GM12801 (cell line): ENCODE results near the gene PDE4B.

ENCODE experiments used
- CTCF ChIP-seq: IDR thresholded peaks from one replicate; pipeline ENCODE4 v1.5.1; 2011; ENCODE audit warnings: control low read depth; ENCODE audit not compliant: insufficient read length; ENCODE audit errors: extremely low read depth

Gene PDE4B

GRCh38 chr1:65762081-65762862 lies 30.4 kb upstream of the PDE4B start:
- TF ChIP-seq CTCF, result no peak

GRCh38 chr1:65764052-65764451 lies 28.6 kb upstream of the PDE4B start:
- TF ChIP-seq CTCF, result no peak

GRCh38 chr1:65765631-65766030 lies 27.1 kb upstream of the PDE4B start:
- no peak for TF ChIP-seq CTCF

GRCh38 chr1:65769636-65770035 lies 23.1 kb upstream of the PDE4B start:
- no peak for TF ChIP-seq CTCF

GRCh38 chr1:65772607-65773006 lies 20.1 kb upstream of the PDE4B start:
- TF ChIP-seq CTCF, result no peak

GRCh38 chr1:65773391-65774123 lies 19.1 kb upstream of the PDE4B start:
- no peak for TF ChIP-seq CTCF

- no peak for TF ChIP-seq CTCF
Observed at GRCh38 chr1:65788762-65789161, 3.9 kb upstream of the PDE4B start.
